ENCODE measurements around the gene ZDHHC14. TPM values are rescaled to one million over a fixed set of nuclear protein-coding genes. Genes with fewer than 3 reads are reported as not detected.

Gene ZDHHC14
- polyA plus RNA-seq, 1 donor (not counting 4 experiments of a cell fraction or from before 2014, with no cell fraction given): 6.4 TPM

GRCh38 chr6:157411368-157411767 lies 30.4 kb downstream of the ZDHHC14 start:
- no peak overlapping the region for H3K4me2 ChIP-seq (ENCODE audit: control insufficient read depth, extremely low read depth, insufficient read depth, low read depth, low read length)
- H3K4me3 ChIP-seq (ENCODE audit: control insufficient read depth in 2 of 3, extremely low read depth in 1 of 3, insufficient read depth in 2 of 3, low read depth in 1 of 3, low read length in 3 of 3): no peak overlapping the region
- no peak for FAIRE-seq
- no peaks in the 10 kb centered on the region for H4K20me1 ChIP-seq (ENCODE audit: control insufficient read depth, extremely low read depth, insufficient read depth, low read length)
- TF ChIP-seq EZH2 (IDR thresholded peaks at IDR 0.05; ENCODE audit: low read length) (no peak), CTCF (optimal IDR thresholded peaks at IDR 0.05 in 1 of 3, IDR thresholded peaks at IDR 0.05 in 1 of 3, conservative IDR thresholded peaks at IDR 0.05 in 1 of 3; ENCODE audit: extremely low read depth in 1 of 3, insufficient read depth in 2 of 3, low read length in 3 of 3) (no peak)
- H3K9ac ChIP-seq (ENCODE audit: control insufficient read depth, extremely low read depth, insufficient read depth, low read length): no peak overlapping the region
- no peaks in the 10 kb centered on the region for H3K36me3 ChIP-seq (ENCODE audit: control insufficient read depth in 2 of 2, extremely low read depth in 1 of 2, insufficient read depth in 2 of 2, low read length in 2 of 2)
- no peak for DNase-seq (ENCODE audit: low read depth, low spot score)
- H2AFZ ChIP-seq (ENCODE audit: control insufficient read depth, low read length): no peak overlapping the region
- no peaks in the 10 kb centered on the region for H3K9me3 ChIP-seq (ENCODE audit: control insufficient read depth, low read depth, low read length)
- H3K27me3 ChIP-seq (ENCODE audit: control insufficient read depth, extremely low read depth, insufficient read depth, low read length): no peaks in the 10 kb centered on the region
- peaks cover under 1% of the 10 kb centered on the region for H3K4me1 ChIP-seq (ENCODE audit: control insufficient read depth, extremely low read depth, insufficient read depth, low read length)
- peaks cover 2% of the 10 kb centered on the region for H3K9me1 ChIP-seq (ENCODE audit: control insufficient read depth, extremely low read depth, insufficient read depth, low read length)
- dilution Hi-C loops (cut with MboI; ENCODE audit: extremely low pct_ligation_motif_present, low sequenced_read_pairs): no loop called here
- no peaks in the 10 kb centered on the region for H3K79me2 ChIP-seq (ENCODE audit: control insufficient read depth, insufficient read depth, low read length)
- H3K27ac ChIP-seq (ENCODE audit: control insufficient read depth, insufficient read depth, low read length): no peak overlapping the region

GRCh38 chr6:157412791-157413190 lies 31.8 kb downstream of the ZDHHC14 start:
- H3K4me1 ChIP-seq (ENCODE audit: control insufficient read depth, extremely low read depth, insufficient read depth, low read length): no peaks in the 10 kb centered on the region
- FAIRE-seq (no peak), DNase-seq (ENCODE audit: low read depth, low spot score) (no peak)
- H3K4me3 ChIP-seq (ENCODE audit: control insufficient read depth in 2 of 3, extremely low read depth in 1 of 3, insufficient read depth in 2 of 3, low read depth in 1 of 3, low read length in 3 of 3): no peak overlapping the region
- TF ChIP-seq EZH2 (IDR thresholded peaks at IDR 0.05; ENCODE audit: low read length): no peak
- no peak for TF ChIP-seq CTCF (optimal IDR thresholded peaks at IDR 0.05 in 1 of 3, IDR thresholded peaks at IDR 0.05 in 1 of 3, conservative IDR thresholded peaks at IDR 0.05 in 1 of 3; ENCODE audit: extremely low read depth in 1 of 3, insufficient read depth in 2 of 3, low read length in 3 of 3)
- H3K27me3 ChIP-seq (ENCODE audit: control insufficient read depth, extremely low read depth, insufficient read depth, low read length): no peaks in the 10 kb centered on the region
- H3K4me2 ChIP-seq (ENCODE audit: control insufficient read depth, extremely low read depth, insufficient read depth, low read depth, low read length): no peak overlapping the region
- H3K9ac ChIP-seq (ENCODE audit: control insufficient read depth, extremely low read depth, insufficient read depth, low read length): no peak overlapping the region
- no peaks in the 10 kb centered on the region for H3K79me2 ChIP-seq (ENCODE audit: control insufficient read depth, insufficient read depth, low read length)
- no peaks in the 10 kb centered on the region for H3K36me3 ChIP-seq (ENCODE audit: control insufficient read depth in 2 of 2, extremely low read depth in 1 of 2, insufficient read depth in 2 of 2, low read length in 2 of 2)
- dilution Hi-C loops (cut with MboI; ENCODE audit: extremely low pct_ligation_motif_present, low sequenced_read_pairs): no loop called here
- no peak overlapping the region for H2AFZ ChIP-seq (ENCODE audit: control insufficient read depth, low read length)
- no peaks in the 10 kb centered on the region for H3K9me3 ChIP-seq (ENCODE audit: control insufficient read depth, low read depth, low read length)
- no peak overlapping the region for H3K27ac ChIP-seq (ENCODE audit: control insufficient read depth, insufficient read depth, low read length)
- H4K20me1 ChIP-seq (ENCODE audit: control insufficient read depth, extremely low read depth, insufficient read depth, low read length): no peaks in the 10 kb centered on the region
- peaks cover 2% of the 10 kb centered on the region for H3K9me1 ChIP-seq (ENCODE audit: control insufficient read depth, extremely low read depth, insufficient read depth, low read length)
